Measurements from ENCODE around the gene CIITA.

- TF ChIP-seq ZBTB33 (CRISPR knock-in tag; IDR thresholded peaks at IDR 0.05) (no peak), AFF1 (IDR thresholded peaks at IDR 0.05; ENCODE audit: low read depth in 1 of 2, partially characterized antibody in 2 of 2) (no peak), ZBTB11 (CRISPR knock-in tag; IDR thresholded peaks at IDR 0.05) (no peak), REST (IDR thresholded peaks at IDR 0.05; ENCODE audit: borderline replicate concordance) (no peak), REST (CRISPR knock-in tag; IDR thresholded peaks at IDR 0.05; ENCODE audit: low read depth) (no peak), MCM2 (IDR thresholded peaks at IDR 0.05; ENCODE audit: low read depth) (no peak)
These were observed 106.2 kb downstream of the CIITA start for GRCh38 chr16:10983159-10983558.
